Measurements from ENCODE around the gene PLA2G2C.

DNA sequence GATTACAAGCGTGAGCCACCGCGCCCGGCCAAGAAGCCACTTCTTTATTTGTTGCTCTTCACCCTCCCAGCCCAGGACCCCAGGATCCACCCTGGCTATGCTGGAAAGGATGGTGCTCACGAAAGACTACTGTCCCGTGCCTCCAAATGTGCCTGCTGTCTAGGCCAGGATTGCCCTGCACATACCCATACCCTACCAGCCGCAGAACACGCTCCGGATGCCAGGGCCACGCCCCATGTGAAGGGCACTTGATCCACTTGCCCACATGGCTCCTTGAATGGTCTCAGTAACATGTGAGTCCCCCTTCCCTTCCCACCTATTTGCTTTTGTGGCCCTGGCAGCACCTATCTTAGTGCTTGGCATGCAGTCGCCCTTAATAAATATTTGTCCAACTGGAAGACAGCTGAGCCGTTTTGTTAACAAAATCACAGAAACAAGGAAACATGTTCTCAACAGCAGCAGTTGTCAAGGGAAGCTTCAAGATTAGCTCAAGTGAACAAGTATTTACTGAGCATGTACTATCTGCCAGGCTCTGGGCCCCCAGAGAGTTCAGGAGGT lies 14.2 kb downstream of the PLA2G2C start:
- TF ChIP-seq, protein P1, sequence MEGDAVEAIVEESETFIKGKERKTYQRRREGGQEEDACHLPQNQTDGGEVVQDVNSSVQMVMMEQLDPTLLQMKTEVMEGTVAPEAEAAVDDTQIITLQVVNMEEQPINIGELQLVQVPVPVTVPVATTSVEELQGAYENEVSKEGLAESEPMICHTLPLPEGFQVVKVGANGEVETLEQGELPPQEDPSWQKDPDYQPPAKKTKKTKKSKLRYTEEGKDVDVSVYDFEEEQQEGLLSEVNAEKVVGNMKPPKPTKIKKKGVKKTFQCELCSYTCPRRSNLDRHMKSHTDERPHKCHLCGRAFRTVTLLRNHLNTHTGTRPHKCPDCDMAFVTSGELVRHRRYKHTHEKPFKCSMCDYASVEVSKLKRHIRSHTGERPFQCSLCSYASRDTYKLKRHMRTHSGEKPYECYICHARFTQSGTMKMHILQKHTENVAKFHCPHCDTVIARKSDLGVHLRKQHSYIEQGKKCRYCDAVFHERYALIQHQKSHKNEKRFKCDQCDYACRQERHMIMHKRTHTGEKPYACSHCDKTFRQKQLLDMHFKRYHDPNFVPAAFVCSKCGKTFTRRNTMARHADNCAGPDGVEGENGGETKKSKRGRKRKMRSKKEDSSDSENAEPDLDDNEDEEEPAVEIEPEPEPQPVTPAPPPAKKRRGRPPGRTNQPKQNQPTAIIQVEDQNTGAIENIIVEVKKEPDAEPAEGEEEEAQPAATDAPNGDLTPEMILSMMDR (IDR thresholded peaks at IDR 0.05): no peak
- TF ChIP-seq EP300 (IDR thresholded peaks at IDR 0.05) (no peak), POLR2AphosphoS5 (IDR thresholded peaks at IDR 0.05) (no peak)
